Medulla oblongata (tissue), 1 donor: ENCODE measurements around the gene MYO1H.

Experiments used
- DNase-seq: peaks from one replicate; pipeline ENCODE4 v3.0.0-alpha.2; 2015; ENCODE audit errors: extremely low spot score

MYO1H gene

GRCh38 chr12:109449845-109450532 lies 102.3 kb downstream of the MYO1H start:
- DNase-seq, result no peak

GRCh38 chr12:109450980-109451379 lies 103.3 kb downstream of the MYO1H start:
- DNase-seq, result no peak

GRCh38 chr12:109451400-109451799 lies 103.7 kb downstream of the MYO1H start:
- no peak for DNase-seq

DNA sequence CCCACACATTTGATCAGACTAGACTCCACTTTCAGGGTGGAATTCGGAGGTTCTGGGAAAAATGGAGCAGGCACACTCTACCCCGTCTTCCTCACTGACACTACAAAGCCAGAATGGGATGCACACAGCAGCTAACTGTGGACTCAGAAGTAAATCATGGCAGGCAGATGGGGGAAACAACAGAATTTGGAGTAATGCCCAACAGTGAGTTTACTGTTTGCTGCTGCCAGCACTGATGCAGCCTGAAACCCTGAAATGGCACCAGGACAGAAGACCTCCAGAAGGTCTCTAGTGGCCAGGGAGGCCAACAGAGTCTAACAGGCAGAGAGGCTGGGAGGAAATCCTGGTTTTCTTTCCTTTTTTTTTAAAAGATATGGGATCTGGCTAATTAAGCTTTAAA lies 104.8 kb downstream of the MYO1H start:
- DNase-seq, result no peak

GRCh38 chr12:109455706-109456105 lies 108.0 kb downstream of the MYO1H start:
- DNase-seq, result no peak

DNA sequence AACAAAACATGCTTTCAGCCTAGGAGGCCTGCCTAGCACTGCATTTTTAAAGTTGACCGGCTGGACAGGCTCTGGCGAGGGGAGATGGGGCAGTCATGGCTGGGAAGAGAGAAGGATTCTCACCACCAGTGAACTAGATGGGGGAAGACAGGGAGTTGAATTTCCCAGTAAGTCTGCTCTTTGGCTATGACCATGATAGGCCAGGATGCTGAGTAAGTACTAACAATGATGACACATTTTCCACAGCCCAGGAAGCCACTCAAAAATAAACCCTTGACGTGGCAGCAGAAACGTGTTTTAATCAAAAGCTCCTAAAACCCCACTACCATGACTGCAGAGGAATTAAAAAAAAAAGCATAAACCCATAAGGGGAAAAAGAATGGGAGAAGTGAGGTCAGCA lies 110.4 kb downstream of the MYO1H start:
- no peak for DNase-seq

DNA sequence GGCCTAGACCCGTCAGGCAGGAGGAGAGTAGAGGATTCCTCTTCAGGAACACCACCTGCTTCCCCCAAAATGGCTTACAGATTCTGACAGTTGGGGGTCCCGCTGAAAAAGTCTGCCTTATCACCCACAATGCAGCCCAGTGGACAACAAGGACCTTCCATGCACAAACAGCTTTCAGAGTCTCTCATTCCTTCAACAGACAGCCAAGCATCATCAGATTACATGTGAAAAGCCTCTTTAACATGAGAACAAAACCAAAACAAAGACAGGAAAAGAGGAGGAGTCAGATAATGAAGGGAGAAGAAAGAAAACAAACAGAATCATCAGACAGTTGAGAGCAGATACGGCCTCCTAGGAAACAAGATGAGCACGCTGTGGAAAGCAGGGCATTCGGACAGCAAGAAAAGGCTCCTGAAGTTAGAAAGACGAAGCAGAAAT lies 111.1 kb downstream of the MYO1H start:
- DNase-seq, result peak; percentile 55

DNA sequence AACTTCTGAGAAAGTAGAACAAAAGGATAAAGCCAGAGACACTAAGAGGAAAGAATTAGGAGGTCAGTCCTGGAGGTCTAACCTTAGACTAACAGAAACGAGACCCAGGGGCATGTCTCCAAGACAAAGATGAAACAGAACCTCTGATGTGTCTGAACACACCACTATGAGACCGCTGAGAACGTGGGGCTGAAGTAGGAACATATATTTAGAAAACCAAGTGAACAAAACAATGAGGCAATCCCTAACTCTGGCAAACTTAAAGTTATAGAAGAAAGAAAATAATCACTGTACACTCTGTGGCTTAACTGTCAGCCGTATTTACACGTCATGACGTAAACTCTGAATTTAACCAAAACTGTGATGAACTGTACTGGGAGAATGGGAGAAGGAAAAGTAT lies 111.5 kb downstream of the MYO1H start:
- no peak for DNase-seq

- DNase-seq, result no peak
Measured at GRCh38 chr12:109460538-109460937, 112.8 kb downstream of the MYO1H start.

- DNase-seq, result peak; percentile 70
Measured at GRCh38 chr12:109461049-109461845, 113.5 kb downstream of the MYO1H start.

DNA sequence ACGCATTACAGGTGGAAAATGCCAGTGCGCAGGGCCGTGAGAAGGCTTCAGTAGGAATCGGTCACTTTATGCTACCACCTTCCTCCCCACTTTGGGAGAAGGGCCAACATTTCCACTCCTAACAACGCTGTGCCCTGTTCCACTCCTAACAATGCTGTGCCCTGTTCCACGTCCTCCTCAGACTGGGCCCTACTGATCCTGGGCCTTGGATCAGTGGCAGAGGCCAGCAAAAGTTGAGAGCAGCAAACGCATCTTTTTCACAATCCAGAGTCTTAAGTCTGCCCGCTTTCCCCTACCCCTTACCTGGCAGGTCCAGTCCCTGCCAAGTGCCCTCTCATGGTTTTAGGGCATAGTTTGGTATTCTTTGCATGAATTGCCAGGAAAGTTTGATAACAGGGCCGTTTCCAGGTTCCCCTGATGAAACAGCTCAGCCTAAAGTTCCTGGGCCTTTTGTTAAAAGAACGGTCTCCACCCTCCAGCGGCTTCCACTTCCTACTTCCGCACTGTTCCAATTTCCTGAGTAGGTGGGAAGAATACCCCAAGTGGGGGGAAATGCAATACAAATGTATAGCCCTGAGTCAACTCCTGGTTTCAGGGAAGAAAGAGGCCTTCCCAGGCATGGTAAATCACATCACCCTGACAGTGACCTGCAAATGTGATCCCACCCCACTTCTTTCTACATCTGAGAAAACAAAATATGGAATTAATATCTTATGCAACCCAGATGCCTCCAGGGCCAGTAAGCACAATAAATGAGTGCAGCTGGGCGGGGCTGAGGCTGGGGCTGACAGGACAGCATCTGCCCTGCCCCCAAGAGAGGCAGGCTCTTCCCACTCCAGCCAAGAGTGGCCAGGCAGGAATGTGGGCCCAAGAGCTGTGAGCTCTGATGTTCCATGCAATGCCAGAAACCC lies 114.4 kb downstream of the MYO1H start:
- peak; percentile 77 for DNase-seq

GRCh38 chr12:109462868-109463692 lies 115.4 kb downstream of the MYO1H start:
- peak; percentile 56 for DNase-seq

DNA sequence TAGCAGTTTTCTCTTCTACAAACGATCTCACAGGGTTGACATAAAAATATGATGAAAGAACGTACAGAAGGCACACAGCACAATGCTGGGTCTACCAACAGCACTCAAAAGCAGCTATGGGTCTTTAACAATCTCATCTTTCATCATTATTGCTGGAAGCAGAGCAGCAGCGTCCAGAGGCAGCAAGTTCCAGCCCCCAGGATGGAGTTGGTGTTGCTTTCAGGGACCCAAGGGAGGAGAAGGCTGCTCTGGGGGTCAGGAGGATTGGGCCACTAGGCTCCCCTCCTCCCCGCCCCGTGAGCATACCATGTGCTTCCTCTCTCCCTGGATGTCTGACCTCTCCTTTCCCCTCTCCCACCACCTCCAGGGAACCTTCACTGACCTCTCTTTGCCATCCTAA lies 116.1 kb downstream of the MYO1H start:
- no peak for DNase-seq

DNA sequence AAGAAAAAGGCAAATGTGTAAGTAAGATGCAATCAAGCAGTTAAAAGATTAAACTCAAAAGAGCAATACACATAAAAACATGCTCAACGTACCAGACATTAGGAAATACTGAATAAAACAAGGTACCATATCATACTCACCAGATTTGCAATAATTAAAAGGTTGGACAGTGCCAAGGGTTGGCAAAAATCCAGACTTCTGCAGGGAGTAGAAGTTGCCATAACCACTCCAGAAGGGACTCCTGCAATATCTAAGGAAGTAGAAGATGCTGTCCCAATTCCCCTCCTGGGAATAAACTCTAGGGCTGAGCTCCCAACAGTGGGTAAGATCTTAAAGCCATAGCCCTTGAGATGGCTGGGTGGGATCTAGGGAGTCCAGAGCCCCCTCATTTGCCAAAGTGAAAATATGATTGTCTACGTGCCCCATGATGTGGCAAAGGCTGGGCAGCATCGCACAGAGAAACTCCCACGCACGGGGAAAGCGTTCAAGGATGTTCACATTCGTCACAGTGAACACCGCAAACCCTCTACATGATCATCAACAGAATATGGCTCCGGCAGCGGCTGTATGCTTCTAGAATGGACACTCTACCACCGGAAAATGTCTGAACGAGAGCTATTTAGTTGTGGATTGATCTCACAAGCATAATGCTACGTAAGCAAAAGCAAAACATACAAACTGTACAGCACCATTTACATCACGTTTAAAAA lies 117.1 kb downstream of the MYO1H start:
- no peak for DNase-seq

- no peak for DNase-seq
Measured at GRCh38 chr12:109466305-109466704, 118.6 kb downstream of the MYO1H start.

- peak; percentile 52 for DNase-seq
Measured at GRCh38 chr12:109466821-109467220, 119.1 kb downstream of the MYO1H start.

DNA sequence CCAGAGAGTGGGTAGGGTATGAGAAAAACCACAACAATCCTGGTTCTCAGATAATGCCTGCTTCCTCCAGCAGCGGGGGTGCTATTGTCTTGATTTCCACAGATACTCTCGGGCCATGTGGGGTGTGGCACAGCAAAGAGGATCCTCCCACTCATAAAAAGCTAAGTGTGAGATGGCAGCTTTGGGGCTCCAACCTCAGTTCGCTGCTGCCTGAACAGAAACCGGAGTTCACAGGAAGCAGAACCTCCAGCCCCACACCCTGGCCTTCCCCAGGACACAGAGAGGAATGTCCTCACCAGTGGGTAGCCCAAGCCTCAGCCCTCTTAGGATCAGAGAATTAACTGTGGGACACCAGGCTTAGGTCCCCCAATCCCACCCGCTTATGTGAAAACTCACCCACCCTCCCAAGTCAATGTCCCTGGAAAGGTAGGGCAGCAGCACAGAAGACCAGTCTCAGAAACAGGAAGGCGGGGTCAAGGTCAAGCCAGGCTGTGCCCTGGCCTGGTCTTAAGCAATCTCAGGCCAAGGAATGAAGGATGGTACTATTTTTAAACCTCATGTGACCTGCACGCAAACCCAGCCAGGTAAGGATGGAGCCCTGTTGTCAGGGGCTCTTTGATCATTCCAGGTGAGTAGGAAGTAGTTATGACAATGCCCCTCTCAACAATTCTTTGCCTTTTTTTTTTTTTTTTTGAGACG lies 120.4 kb downstream of the MYO1H start:
- no peak for DNase-seq

DNA sequence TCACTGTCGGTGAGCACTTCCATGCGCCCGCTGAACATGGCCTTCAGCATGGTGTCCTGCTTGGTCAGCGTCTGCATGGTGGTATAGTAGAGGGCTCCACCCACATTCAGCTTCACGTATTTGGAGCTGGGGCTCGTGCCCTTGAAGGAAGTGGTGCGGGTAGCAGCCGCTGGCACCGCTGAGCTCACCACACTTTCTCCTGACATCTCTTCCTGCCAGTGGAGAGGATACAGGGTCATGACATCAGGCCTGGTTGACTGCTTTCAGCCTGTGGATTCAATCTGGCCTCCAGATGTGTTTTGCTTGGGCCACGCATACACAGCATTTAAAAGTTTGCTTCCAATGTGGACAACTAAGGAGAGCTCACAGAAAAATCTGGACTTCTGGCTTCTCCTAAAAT lies 121.8 kb downstream of the MYO1H start:
- no peak for DNase-seq

- DNase-seq, result no peak
Measured at GRCh38 chr12:109473006-109473405, 125.3 kb downstream of the MYO1H start.
